Activated naive CD4-positive, alpha-beta T cell treated with anti-CD3 and anti-CD28 coated beads, Interleukin-2, amount 50 U/mL, for 24 hours (primary cell): ENCODE measurements around the gene TUBB2A.
"Not testable (repeated sequence)": the region's sequence is repeated elsewhere in the genome, so short reads cannot be mapped to it uniquely, and the experiment has no call there.

Experiments
- H3K27ac Mint-ChIP-seq: one replicate; pipeline ENCODE4 v1.8.0; 2021; ENCODE audit warnings: mild to moderate bottlenecking, mixed read lengths
- H3K27me3 Mint-ChIP-seq: one replicate; pipeline ENCODE4 v1.8.0; 2021; ENCODE audit warnings: mixed read lengths
- H3K36me3 Mint-ChIP-seq: one replicate; pipeline ENCODE4 v1.8.0; 2021; ENCODE audit warnings: mixed read lengths
- H3K4me1 Mint-ChIP-seq: one replicate; pipeline ENCODE4 v1.8.0; 2021; ENCODE audit warnings: mixed read lengths
- H3K4me3 Mint-ChIP-seq: one replicate; pipeline ENCODE4 v1.8.0; 2021; ENCODE audit warnings: mild to moderate bottlenecking, mixed read lengths
- H3K9me3 Mint-ChIP-seq: one replicate; pipeline ENCODE4 v1.8.0; 2021; ENCODE audit warnings: mixed read lengths

The TUBB2A gene

GRCh38 chr6:3190779-3191178 is 33.4 kb upstream of the TUBB2A start:
- H3K36me3 Mint-ChIP-seq, result no peaks in the 10 kb centered on the region
- H3K27me3 Mint-ChIP-seq, result peaks cover 5% of the 10 kb centered on the region
- H3K4me3 Mint-ChIP-seq, result no peak overlapping the region
- H3K9me3 Mint-ChIP-seq, result no peaks in the 10 kb centered on the region
- no peaks in the 10 kb centered on the region for H3K4me1 Mint-ChIP-seq
- H3K27ac Mint-ChIP-seq, result no peak overlapping the region

- Mint-ChIP-seq H3K27ac (no peak overlapping the region), H3K36me3 (no peaks in the 10 kb centered on the region), H3K4me1 (no peaks in the 10 kb centered on the region), H3K4me3 (no peak overlapping the region), H3K9me3 (no peaks in the 10 kb centered on the region), H3K27me3 (peaks cover 7% of the 10 kb centered on the region)
These were observed 32.7 kb upstream of the TUBB2A start for GRCh38 chr6:3190056-3190455.

GRCh38 chr6:3189192-3189591 is 31.8 kb upstream of the TUBB2A start:
- H3K36me3 Mint-ChIP-seq, H3K27ac Mint-ChIP-seq, H3K4me3 Mint-ChIP-seq, H3K9me3 Mint-ChIP-seq, H3K4me1 Mint-ChIP-seq, H3K27me3 Mint-ChIP-seq: not testable (repeated sequence)

- no peaks in the 10 kb centered on the region for H3K9me3 Mint-ChIP-seq
- H3K27me3 Mint-ChIP-seq, result peaks cover 7% of the 10 kb centered on the region
- no peak overlapping the region for H3K27ac Mint-ChIP-seq
- H3K4me1 Mint-ChIP-seq, result no peaks in the 10 kb centered on the region
- no peaks in the 10 kb centered on the region for H3K36me3 Mint-ChIP-seq
- no peak overlapping the region for H3K4me3 Mint-ChIP-seq
These were observed 30.9 kb upstream of the TUBB2A start for GRCh38 chr6:3188262-3188661.

GRCh38 chr6:3186974-3187382 is 29.6 kb upstream of the TUBB2A start:
- Mint-ChIP-seq H3K27me3 (peaks cover 7% of the 10 kb centered on the region), H3K27ac (no peak overlapping the region), H3K4me3 (no peak overlapping the region), H3K36me3 (no peaks in the 10 kb centered on the region), H3K4me1 (no peaks in the 10 kb centered on the region), H3K9me3 (no peaks in the 10 kb centered on the region)

- no peak overlapping the region for H3K27ac Mint-ChIP-seq
- H3K4me1 Mint-ChIP-seq, result no peaks in the 10 kb centered on the region
- no peaks in the 10 kb centered on the region for H3K36me3 Mint-ChIP-seq
- no peaks in the 10 kb centered on the region for H3K9me3 Mint-ChIP-seq
- no peak overlapping the region for H3K4me3 Mint-ChIP-seq
- H3K27me3 Mint-ChIP-seq, result peaks cover 7% of the 10 kb centered on the region
These were observed 25.7 kb upstream of the TUBB2A start for GRCh38 chr6:3183066-3183465.

DNA sequence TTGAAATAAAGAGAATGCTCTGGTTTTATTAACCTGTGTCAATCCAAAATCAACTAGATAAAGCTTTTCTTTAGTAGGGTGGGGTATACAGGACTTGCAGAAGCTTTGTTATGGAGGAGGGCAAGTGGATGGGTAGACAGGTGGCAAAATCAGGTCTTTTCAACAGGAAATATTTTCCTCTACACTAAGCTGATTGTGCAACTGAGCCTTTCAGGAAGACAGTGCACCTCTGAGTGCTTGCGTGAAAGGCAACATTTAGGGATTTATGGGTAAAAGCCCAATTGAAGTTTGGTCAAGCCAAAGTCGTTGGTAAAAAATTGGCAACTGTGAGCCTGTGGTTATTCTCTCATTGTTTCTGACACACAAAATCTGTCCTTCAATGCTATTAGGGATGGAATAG is 23.8 kb upstream of the TUBB2A start:
- H3K27ac Mint-ChIP-seq, result no peak overlapping the region
- no peaks in the 10 kb centered on the region for H3K36me3 Mint-ChIP-seq
- no peak overlapping the region for H3K4me3 Mint-ChIP-seq
- H3K9me3 Mint-ChIP-seq, result no peaks in the 10 kb centered on the region
- H3K27me3 Mint-ChIP-seq, result peaks cover 7% of the 10 kb centered on the region
- H3K4me1 Mint-ChIP-seq, result no peaks in the 10 kb centered on the region

DNA sequence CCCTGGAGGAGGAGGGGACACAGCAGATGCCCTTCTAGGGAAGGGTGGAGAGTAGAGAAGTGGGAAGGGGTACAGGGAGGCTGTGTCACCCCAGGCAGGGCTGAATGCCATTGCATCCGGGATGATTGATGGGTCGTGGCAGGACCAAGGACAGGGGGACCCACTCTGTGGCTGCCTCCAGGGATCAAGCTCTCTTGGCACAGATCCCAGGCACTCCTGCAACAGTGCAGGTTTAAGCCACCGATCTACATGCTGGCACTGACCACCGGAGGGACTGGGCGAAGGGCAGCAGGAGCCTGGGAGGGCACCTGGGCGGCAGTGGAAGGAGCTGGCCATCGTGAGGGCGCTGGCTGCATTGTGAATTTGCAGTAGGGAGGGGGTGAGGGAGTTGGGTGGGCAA is 22.6 kb upstream of the TUBB2A start:
- not testable (repeated sequence) for H3K9me3 Mint-ChIP-seq, H3K27me3 Mint-ChIP-seq, H3K27ac Mint-ChIP-seq, H3K36me3 Mint-ChIP-seq, H3K4me1 Mint-ChIP-seq
- H3K4me3 Mint-ChIP-seq, result peak overlapping the region; percentile 68

DNA sequence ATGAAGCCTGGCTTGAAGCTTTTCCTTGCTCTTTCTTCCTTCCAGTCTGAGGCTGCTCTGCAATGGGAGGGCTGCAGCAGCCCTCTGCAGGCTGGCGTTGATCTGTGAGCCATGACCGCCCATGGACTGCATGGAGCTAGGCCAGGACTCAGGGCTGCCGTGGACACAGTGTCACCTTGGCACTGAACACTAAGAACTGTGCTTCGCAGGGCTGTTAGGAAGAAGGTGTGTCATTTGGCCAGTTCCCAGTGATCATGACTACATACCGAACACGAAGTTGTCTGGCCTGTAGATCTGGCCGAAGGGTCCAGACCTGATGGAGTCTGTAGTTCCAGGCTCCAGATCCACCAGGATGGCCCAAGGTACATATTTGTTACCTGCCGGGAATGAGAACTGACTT is 21.3 kb upstream of the TUBB2A start:
- H3K9me3 Mint-ChIP-seq, H3K4me3 Mint-ChIP-seq, H3K27ac Mint-ChIP-seq, H3K27me3 Mint-ChIP-seq, H3K36me3 Mint-ChIP-seq, H3K4me1 Mint-ChIP-seq: not testable (repeated sequence)

GRCh38 chr6:3176562-3177355 is 19.4 kb upstream of the TUBB2A start:
- no peaks in the 10 kb centered on the region for H3K4me1 Mint-ChIP-seq
- H3K27me3 Mint-ChIP-seq, result peaks cover 3% of the 10 kb centered on the region
- no peaks in the 10 kb centered on the region for H3K9me3 Mint-ChIP-seq
- H3K36me3 Mint-ChIP-seq, result no peaks in the 10 kb centered on the region
- no peak overlapping the region for H3K4me3 Mint-ChIP-seq
- H3K27ac Mint-ChIP-seq, result no peak overlapping the region

- H3K36me3 Mint-ChIP-seq, result no peaks in the 10 kb centered on the region
- H3K4me3 Mint-ChIP-seq, result no peak overlapping the region
- H3K9me3 Mint-ChIP-seq, result no peaks in the 10 kb centered on the region
- H3K27ac Mint-ChIP-seq, result peak overlapping the region; percentile 18
- peaks cover 3% of the 10 kb centered on the region for H3K27me3 Mint-ChIP-seq
- H3K4me1 Mint-ChIP-seq, result no peaks in the 10 kb centered on the region
These were observed 18.5 kb upstream of the TUBB2A start for GRCh38 chr6:3175715-3176402.

- H3K27ac Mint-ChIP-seq, H3K27me3 Mint-ChIP-seq, H3K36me3 Mint-ChIP-seq, H3K4me3 Mint-ChIP-seq, H3K4me1 Mint-ChIP-seq, H3K9me3 Mint-ChIP-seq: not testable (repeated sequence)
These were observed 16.3 kb upstream of the TUBB2A start for GRCh38 chr6:3173636-3174089.

DNA sequence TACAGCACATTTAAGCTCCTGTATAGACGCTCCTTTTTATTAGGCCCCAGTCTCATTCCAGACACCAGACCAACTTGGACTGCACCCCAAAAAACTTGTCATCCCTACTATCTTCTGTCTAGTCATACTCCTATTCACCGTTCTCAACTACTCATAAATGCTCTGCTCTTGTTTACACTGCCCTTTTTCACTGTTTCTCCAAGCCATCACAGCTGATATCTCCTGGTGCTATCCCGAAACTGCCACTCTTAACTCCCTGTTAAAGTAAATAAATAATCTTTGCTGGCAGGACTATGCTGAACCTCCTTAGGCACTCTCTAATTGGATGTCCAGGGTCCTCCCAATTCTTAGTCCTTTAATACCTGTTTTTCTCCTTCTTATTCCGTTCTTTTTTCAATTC is 15.4 kb upstream of the TUBB2A start:
- H3K27ac Mint-ChIP-seq, H3K4me3 Mint-ChIP-seq, H3K4me1 Mint-ChIP-seq, H3K36me3 Mint-ChIP-seq, H3K27me3 Mint-ChIP-seq, H3K9me3 Mint-ChIP-seq: not testable (repeated sequence)

- H3K4me1 Mint-ChIP-seq, H3K27me3 Mint-ChIP-seq, H3K27ac Mint-ChIP-seq, H3K36me3 Mint-ChIP-seq, H3K9me3 Mint-ChIP-seq, H3K4me3 Mint-ChIP-seq: not testable (repeated sequence)
These were observed 14.2 kb upstream of the TUBB2A start for GRCh38 chr6:3171313-3172175.

DNA sequence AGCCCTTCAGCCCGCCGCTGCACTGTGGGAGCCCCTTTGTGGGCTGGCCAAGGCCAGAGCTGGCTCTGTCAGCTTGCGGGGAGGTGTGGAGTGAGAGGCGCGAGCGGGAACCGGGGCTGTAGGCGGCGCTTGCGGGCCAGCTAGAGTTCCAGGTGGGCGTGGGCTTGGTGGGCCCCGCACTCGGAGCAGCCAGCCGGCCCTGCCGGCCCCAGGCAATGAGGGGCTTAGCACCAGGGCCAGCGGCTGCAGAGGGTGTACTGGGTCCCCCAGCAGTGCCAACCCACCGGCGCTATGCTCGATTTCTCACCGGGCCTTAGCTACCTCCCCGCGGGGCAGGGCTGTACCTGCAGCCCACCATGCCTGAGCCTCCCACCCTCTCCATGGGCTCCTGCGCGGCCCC is 13.3 kb upstream of the TUBB2A start:
- H3K27me3 Mint-ChIP-seq, H3K4me3 Mint-ChIP-seq, H3K27ac Mint-ChIP-seq, H3K4me1 Mint-ChIP-seq, H3K9me3 Mint-ChIP-seq, H3K36me3 Mint-ChIP-seq: not testable (repeated sequence)

- not testable (repeated sequence) for H3K9me3 Mint-ChIP-seq, H3K27ac Mint-ChIP-seq, H3K4me3 Mint-ChIP-seq, H3K27me3 Mint-ChIP-seq, H3K4me1 Mint-ChIP-seq, H3K36me3 Mint-ChIP-seq
These were observed 10.7 kb upstream of the TUBB2A start for GRCh38 chr6:3168046-3168445.
